ENCODE data around the gene DPYSL5.

DPYSL5 gene

DNA sequence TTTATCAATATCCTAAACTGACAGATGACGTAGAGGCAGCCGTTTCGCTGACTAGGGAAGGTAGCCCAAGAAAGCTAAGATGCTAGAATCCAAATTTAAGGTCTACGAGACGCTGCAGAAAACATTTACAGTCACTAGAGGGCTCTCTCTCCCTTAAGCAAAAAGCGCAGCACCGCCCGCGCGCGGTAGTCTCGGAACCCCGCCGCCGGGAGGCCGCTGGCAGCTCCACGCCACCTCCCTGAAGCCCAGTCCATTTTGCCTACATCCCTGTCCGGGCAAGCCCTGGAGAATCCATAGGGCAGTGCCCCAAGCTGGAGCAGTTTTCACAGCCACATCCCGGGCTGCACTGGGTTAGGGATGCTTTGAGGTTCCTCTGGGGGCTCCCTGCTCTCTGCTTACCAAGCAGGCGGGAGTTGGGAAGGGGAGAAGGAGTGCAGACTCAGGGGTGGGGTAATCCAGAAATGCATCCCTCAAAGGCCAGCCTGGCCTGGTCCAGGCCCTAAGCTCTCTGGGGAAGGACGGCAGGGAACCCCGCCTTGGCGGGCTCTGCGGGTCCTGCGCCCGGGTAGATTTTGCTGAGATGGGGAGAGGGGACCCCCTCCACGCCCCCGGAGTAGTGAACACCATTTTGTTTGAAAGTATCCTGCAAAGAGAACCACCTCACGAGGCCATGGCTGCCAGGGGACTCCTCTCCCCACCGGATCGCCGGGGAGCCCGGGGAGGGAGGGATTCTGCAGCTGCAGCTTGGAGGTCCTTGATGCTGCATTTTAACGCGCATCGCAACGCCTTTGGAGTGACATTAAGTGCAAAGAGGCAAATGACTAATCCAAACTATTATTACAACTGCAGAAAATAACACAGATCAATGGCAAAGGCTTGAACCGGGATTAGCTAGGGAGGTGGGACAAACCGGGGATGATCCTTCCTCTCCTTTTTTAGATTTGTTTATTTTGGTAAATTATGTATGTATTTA, 1.3 kb upstream of the DPYSL5 start:
- peak; percentile 48 to 61 for DNase-seq

DNA sequence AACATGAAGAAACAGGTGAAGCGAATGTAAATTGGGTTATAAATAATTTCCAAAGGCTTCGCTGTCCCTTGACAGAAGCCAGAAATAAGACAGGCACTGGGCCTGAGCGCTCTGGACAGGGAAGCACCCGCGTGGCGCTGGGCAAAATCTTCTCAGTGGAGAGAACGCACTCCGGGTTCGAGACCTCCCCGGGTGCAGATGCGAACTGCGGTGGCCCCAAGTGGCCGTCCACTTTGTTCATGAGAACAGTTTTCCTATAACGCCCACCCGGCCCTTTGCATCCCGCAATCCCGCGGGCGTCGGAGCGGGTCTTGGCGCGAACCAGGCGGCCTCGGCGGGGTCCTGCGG, 651 bp upstream of the DPYSL5 start:
- DNase-seq, result peak in 1 of 2 experiments; percentile 3

DNA sequence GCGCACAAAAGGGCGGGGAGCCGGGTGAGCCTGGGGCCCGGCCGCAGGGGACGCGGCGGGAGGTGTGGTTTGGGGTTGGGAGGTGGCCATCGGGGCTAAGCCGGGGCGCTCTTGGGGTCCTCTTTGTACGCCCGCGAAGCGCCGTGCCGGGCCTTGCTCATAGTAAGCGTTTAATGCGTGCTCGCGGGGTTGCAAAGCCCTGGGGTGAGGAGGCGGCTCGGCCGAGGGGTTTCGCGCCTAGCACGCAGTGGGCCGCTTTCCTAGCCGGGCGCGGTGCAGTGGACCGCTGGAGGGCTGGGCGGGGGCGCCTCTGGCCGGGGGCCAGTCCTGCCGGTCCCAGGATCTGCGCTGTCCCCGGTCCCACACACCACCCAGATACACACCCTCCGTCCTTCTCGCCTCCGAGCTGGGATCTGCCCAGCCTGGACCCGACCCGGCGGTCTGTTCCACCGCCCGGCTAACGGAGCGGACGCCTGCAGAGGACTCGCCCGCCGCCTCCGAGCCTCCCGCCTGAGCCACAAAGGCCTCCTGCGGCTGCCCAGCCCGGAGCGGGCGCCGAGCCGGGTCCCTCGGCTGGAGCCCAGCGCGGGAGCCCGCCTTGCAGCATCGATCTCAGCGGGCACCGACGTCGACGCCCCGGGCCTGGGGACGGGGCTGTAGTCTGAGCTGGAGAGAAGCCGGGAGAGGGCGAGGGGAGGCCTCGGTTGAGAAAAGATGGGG, 564 bp downstream of the DPYSL5 start:
- peak in 1 of 2 experiments; percentile 27 for DNase-seq

DNA sequence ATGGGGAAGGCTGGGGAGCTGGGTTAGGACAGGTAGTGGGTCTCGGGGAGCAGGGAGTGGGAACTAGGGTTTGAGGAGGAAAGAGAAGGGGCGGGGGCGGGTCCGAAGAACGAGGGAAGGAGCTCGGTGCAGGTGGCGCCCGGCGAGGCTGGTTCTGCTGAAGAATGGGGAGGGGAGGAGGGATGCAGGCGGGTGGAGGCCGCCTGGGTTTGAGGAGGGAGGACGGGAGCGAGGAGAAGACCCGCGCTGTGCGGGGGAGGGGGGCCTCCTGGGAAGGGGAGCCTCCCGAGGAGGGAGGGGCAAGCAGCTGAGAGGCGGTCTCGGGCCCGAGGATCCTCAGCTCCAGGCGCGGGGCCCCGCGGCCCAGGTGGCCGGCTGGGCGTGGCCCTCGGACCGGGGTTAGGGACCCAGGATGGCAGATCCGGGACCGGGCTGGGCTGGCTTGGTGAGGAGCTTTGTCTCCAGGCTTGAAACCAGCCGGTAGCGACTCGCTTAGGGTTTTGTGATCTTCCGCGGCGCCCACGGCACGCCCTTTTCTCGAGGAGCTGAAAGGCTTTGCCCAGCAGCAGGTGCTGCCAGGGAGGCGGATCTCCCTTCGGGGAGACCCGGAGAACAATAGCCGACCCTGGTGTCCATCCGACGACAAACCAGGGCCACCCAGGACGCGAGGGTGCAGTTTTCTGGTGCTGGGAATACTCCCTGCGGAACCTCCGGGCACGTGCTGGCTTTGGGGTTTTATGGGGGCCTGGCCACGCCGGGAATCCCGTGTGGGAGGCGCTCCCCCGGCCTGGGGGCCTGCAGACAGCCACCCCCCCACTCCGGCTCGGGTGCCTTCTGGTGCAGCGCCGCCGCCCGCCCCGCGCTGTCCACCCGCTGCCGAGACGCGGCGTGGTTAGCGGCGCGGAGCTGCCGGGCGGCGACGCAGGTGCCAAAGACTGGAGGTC, 1.4 kb downstream of the DPYSL5 start:
- DNase-seq, result peak in 1 of 2 experiments; percentile 11

DNA sequence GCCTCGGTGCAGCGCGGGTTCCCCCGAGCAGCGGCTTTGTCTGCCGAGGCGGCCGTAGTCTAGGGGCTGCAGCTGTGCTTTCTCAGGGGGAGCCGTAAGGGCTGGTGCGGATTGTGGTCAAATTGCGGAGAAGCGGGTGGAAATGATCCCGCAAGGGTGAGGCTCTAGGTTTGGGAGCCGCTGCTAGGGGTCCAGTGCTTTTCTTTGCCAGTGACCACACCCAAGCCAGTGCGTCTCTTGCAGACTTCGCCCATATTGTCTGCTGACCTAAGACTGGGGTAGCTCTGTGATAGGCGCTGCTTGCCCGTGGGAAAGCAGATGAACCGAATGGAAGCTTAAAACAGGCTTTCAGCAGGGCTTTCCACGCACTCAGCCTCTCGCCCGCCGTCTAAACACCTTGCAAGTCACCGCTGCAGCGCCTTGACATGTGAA, 2.1 kb downstream of the DPYSL5 start:
- no peak for DNase-seq

DNA sequence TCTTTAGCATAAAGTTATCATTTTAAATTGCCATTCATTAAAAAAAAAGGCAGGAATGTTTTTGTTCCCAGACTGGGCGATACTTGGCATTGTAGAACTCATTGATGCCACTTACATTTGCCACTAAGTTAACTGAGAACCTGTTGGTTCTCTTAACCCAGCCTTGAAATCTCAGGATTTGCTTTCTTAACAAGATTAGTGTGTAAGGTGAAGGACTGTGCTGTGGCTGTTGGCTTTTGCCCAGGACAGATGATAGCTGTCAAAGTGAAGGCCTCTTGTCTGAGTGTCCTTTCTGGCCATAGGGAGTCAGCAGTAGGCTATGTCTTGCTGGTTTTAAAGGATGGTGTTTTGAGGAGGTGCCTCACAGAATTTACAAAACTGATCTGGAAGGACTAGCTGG, 2.6 kb downstream of the DPYSL5 start:
- no peak for DNase-seq

DNA sequence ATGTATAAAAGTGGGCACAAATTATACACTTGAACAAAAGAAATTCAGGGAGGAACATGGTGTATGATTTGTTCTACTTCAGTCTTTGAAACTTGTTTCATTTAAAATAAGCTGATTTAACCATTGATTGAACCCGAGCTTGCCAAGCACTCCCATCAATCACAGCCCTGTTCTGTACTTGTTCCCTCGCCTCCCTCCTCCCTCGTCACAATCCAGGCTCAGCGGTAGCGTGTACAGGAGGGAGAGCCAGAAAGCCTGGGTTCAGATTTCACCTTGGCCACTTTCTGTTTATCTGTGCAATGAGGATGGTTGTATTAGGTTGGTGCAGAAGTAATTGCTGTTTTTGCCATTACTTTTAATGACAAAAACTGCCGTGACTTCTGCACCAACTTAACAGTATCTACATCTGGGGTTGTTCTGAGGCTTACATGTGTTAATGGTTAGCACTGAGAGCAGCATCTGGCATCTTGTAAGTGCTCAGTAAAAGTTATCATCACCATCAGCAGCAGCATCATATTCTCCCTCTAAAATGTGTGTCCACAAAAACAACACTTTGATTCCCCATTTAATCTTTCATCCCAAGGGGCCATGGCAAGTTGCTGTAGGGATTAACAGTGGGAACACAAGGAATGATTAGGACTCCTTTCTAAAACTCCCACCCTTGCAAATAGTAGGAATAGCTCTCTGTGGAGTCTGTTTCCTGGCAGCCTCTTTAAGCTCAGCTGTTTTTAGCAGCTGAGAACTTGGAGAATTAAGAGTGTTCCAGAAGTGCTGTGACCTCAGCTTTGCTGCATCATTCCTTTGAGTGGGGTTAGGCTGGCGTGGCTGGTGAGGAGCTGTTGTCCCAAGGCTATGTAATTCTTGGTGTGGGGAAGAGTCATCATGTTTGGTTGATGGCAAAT, 4.7 kb downstream of the DPYSL5 start:
- DNase-seq, result no peak

DNA sequence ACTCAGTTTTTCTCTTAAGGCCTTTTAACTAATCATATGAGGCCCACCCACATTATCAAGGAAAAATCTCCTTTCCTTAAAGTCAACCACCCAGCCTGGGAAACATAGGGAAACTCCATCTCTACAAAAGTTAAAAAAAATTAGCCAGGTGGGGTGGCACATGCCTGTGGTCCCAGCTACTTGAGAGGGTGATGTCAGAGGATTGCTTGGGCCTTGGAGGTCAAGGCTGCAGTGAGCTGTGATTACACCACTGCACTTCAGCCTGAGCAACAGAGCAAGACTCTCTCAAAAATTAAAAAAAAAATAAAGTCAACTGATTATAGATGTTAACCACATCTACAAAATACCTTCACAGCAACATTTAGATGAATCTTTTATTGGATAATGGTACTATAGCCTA, 5.8 kb downstream of the DPYSL5 start:
- DNase-seq, result no peak

DNA sequence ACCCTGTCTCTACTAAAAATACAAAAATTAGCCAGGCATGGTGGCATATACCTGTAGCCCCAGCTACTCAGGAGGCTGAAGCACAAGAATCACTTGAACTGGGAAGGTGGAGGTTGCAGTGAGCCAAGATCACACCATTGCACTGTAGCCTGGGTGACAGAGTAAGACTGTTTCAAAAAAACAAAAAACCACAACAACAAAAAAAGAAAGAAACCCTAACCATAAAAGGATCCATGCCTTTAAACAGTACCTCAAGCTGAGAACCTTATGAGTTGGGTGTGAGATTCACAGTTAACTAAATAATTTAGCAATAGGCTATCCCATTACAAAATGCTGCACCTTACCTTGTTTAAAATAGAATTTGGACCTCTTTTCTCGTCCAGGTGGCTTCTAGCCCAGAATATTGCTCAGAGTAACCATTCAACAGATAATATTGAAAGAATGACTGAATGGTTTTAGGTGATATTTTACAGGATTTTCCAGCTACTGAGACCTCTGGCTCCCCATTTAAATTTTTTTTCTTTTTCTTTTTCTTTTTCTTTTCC, 6.4 kb downstream of the DPYSL5 start:
- DNase-seq, result no peak

DNA sequence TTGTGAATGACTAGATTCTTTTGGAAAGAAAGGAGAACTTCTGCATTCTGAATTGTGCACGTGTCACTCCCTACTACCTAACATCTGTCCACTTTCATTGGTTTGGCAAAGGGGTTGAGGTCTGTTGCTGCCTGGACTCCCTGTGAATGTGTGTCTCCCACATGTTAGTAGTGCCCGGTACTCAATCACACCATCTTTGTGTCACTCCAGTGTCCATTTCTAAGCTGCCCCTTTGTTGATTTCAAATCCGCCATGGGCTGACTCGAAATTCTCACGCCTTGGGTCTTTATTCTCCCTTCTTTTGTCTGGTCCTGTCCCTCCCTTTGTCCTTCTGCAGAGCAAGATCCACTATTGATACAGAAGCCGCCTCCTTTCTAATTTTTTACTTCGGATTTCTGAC, 7.5 kb downstream of the DPYSL5 start:
- DNase-seq, result no peak

DNA sequence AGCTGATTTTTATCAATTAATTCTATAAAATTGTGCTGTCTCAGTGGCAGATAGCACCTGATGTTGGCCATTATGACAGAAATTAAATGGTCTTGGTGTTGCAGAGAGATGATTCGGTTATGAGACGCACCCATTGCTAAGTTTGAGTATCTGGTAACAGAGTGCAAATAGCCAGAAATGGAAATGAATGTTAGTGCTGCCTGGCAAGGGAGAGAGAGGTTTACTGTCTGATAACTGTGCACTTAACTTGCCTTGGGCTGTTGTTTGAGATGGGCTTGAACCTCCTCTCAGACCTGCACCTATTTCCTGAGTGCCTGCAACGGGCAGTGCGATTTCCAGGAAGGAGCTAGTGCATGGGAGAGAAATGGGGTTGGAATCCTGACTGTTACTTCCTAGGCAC, 11.7 kb downstream of the DPYSL5 start:
- DNase-seq, result no peak

DNA sequence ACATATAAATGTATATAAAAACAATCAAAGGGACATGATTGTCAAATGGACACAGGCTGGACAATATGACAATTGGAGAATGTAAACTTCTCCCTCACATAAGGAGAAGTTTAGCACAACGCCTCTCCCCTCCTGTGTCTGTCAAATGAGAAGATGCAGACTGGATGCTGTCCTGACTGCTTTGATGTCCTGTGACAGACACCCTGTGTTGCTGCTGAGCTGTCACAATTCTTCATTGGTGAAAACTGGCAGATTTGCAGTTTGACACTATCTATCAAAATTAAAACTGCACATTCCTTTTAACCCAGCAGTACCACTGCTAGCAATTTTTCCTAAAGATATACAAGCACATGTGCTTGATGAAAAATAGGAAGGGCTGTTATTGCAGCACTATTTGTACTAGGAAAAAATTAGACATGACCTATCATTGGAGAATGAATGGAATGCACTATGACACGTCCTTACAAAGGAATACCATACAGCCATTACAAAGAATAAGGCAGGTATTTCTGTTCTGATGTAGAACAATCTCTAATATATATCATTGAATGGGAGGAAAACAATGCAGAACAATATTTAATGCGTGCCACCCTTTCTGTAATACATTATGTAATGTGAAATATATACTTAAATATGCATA, 12.4 kb downstream of the DPYSL5 start:
- DNase-seq, result no peak

DNA sequence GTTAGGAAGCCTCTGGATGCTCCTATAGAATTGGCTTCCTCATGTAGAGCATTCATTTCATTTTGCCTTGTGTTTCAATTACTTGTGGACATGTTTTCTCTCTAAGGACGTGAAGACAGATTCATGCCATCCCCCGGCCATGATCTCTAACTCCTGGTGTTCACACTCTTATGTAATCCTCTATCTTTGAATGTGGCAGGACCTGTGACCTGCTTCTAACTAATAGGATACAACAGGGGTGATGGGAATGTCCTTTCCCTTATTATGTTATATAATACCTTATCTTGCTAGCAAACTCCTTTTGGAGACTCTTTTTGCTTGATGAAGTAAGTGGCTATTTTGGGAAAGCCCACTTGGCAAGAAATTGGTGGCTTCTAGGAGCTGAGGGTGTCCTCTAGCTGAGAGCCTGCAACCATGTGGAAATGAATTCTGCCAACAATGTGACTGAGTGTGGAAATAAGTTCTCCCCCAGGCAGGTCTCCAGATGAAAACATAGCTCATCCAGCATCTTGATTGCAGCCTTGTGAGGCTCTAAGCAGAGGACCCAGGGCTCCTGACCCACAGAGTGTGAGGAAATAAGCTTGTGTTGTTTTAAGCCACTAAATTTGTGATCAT, 13.8 kb downstream of the DPYSL5 start:
- DNase-seq, result no peak

DNA sequence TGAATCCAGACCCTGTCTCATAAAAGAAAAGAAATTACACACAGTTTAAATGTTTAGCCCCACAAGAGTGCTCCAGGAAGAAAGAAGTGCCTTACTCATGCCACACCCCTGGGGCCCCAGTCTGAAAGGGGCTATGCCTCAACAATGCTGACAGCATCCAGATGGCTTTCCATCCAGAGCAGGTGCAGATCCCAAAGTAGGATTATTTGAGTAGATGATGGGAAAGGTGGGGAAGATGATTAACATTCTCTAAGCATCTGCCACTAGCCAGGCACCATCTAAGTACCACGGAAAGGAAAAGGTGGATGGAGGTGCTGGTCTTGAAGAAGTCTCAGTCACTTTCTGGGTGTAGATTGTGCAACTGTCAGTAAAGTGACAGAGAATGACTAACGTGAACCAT, 16.3 kb downstream of the DPYSL5 start:
- DNase-seq, result no peak

DNA sequence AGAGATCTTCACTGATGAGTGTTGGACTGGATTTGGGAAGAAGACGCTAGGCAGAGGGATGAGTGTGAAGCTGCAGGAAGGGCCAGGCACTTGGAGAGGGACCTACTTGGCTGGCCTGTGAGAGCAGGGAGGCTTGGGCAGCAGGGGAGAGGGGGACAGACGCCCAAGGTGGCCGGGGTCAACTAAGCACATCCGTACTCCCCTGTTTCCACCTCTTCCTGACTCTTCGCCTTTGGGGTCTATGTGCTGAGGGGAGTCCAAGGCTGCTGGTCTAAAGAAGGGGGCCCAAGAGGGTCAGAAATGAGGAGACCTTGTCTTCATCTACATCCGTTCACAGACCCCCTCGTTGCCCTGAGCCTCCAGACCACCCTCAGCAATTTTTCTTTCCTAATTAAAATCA, 16.7 kb downstream of the DPYSL5 start:
- DNase-seq, result no peak

DNA sequence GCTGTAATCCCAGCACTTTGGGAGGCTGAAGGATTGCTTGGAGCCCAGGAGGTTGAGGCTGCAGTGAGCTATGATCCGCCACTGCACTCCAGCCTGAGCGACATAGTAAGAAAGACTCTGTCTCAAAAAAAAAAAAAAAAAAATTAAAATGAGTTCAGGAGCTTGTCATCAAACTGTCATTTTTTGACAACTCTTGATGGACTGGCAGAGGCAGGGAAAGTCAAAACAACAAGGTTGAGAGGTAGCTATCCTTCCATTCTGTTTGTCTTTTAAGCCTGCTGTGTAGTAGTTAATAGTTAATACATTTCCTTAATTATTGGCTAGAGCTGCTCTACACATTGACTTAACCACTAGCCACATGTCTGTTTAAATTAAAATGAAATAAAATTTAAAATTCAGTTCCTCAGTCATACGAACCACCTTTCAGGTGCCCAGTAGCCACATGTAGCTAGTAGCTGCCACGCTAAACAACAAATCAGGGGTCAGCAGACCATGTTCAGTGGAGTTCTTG, 22.7 kb downstream of the DPYSL5 start:
- DNase-seq, result no peak

DNA sequence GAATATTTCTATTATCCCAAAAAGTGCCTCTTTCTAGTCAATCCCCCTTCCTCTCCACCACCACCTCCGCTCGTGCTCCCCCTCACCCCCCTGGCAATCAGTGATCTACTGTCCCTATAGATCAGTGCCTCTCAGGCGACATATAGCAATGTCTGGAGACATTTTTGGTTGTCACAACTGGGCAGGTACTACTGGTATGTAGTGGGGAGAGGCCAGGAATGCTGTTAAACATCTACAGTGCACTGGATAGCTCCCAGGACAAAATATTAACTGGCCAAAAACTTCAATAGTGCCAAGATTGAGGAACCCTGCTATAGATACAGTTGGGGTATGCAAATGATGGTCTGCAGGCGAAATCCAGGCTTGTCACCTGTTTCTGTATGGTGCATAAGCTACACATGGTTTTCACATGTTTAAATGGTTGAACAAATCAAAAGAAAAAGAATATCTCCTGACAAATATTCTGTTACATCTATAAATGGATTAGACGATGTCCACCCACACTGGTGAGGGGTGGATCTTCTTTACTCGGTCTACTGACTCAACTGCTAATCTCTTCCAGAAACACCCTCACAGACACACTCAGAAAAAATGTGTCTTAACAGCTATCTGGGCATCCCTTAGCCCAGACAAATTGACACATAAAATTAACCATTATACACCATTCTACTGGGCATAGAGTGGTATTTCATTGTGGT, 25.5 kb downstream of the DPYSL5 start:
- DNase-seq, result no peak

DNA sequence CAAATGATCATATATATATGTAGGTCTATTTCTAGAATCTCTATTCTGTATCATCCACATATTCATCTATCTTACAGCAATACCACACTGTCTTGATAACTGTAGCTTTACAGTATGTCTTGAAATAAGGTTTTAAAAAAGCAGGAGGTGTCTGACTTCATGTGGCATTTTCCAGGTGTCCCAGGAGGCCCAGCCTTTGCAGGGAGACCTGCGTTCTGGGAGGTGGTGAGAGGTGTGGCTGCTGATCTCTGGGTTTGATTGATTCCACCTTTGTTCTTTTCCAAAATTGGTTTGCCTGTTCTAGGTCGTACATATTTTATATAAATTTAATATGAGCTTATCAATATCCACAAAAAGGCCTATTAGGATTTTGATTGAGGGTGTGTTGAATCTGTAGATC, 26.6 kb downstream of the DPYSL5 start:
- no peak for DNase-seq

DNA sequence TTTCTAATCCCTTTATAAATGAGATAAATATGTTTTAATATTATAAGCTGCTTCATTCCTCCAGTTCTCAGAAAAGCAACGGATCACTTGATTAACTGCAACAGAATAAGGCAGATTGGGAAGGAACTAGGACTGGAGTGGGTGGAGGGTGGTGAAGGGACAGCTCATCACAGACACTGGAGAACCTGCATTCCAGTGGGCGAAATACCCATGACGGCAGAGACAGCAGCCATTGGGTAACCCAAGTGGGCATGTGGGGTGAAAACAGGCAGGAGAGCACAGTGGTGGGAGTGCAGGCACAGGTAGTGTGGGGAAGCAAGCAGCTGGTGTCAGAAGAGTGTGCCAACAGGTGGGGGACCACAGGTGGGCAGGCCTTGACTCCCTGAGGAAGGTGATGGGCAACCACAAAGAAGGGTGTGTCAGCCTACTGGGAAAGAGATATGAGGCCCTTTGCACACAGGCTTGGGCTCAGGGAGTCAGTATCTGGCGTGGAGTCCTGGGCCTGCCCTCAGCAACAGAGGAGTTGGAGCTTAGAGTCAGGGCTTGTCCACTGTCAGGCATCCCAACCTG, 27.2 kb downstream of the DPYSL5 start:
- DNase-seq, result no peak

Measured in stimulated activated CD4-positive, alpha-beta T cell treated with anti-CD3 and anti-CD28 coated beads, Interleukin-4, amount 100 ng/mL, for 4 hours (primary cell).